ENCODE measurements around the gene FAM50B.

The FAM50B gene

GRCh38 chr6:3819161-3820110 is 29.7 kb upstream of the FAM50B start:
- DNase-seq (ENCODE audit: low read depth in 1 of 2, low spot score in 1 of 2): no peak

- DNase-seq (ENCODE audit: low read depth in 1 of 2, low spot score in 1 of 2): no peak
These were observed 28.6 kb upstream of the FAM50B start for GRCh38 chr6:3820563-3820962.

GRCh38 chr6:3822747-3823445 is 26.3 kb upstream of the FAM50B start:
- no peak for DNase-seq (ENCODE audit: low read depth in 1 of 2, low spot score in 1 of 2)

GRCh38 chr6:3823671-3824070 is 25.5 kb upstream of the FAM50B start:
- DNase-seq (ENCODE audit: low read depth in 1 of 2, low spot score in 1 of 2): no peak

GRCh38 chr6:3825331-3825831 is 23.8 kb upstream of the FAM50B start:
- DNase-seq (ENCODE audit: low read depth in 1 of 2, low spot score in 1 of 2): no peak

- no peak for DNase-seq (ENCODE audit: low read depth in 1 of 2, low spot score in 1 of 2)
These were observed 23.2 kb upstream of the FAM50B start for GRCh38 chr6:3825851-3826581.

- DNase-seq (ENCODE audit: low read depth in 1 of 2, low spot score in 1 of 2): no peak
These were observed 19.9 kb upstream of the FAM50B start for GRCh38 chr6:3829285-3829684.

GRCh38 chr6:3830806-3831205 is 18.4 kb upstream of the FAM50B start:
- no peak for DNase-seq (ENCODE audit: low read depth in 1 of 2, low spot score in 1 of 2)

GRCh38 chr6:3831761-3832530 is 17.2 kb upstream of the FAM50B start:
- no peak for DNase-seq (ENCODE audit: low read depth in 1 of 2, low spot score in 1 of 2)

GRCh38 chr6:3835055-3835731 is 14.0 kb upstream of the FAM50B start:
- DNase-seq (ENCODE audit: low read depth in 1 of 2, low spot score in 1 of 2): no peak

GRCh38 chr6:3835785-3836184 is 13.4 kb upstream of the FAM50B start:
- no peak for DNase-seq (ENCODE audit: low read depth in 1 of 2, low spot score in 1 of 2)

- DNase-seq (ENCODE audit: low read depth in 1 of 2, low spot score in 1 of 2): no peak
These were observed 12.6 kb upstream of the FAM50B start for GRCh38 chr6:3836566-3836965.

GRCh38 chr6:3837781-3838180 is 11.4 kb upstream of the FAM50B start:
- DNase-seq (ENCODE audit: low read depth in 1 of 2, low spot score in 1 of 2): no peak

- no peak for DNase-seq (ENCODE audit: low read depth in 1 of 2, low spot score in 1 of 2)
These were observed 9.9 kb upstream of the FAM50B start for GRCh38 chr6:3838992-3839867.

GRCh38 chr6:3841066-3841454 is 8.1 kb upstream of the FAM50B start:
- no peak for DNase-seq (ENCODE audit: low read depth in 1 of 2, low spot score in 1 of 2)

- DNase-seq (ENCODE audit: low read depth in 1 of 2, low spot score in 1 of 2): no peak
These were observed 7.2 kb upstream of the FAM50B start for GRCh38 chr6:3841711-3842565.

GRCh38 chr6:3843379-3844096 is 5.6 kb upstream of the FAM50B start:
- DNase-seq (ENCODE audit: low read depth in 1 of 2, low spot score in 1 of 2): no peak

- DNase-seq (ENCODE audit: low read depth in 1 of 2, low spot score in 1 of 2): no peak
These were observed 5.1 kb upstream of the FAM50B start for GRCh38 chr6:3844097-3844463.

Measured in activated CD4-positive, alpha-beta T cell treated with anti-CD3 and anti-CD28 coated beads, Interleukin-2, amount 50 U/mL, for 24 hours (primary cell).